Retina (tissue), 1 donor: Measurements from ENCODE around the gene ABTB2.
"Not testable (repeated sequence)": the region's sequence is repeated elsewhere in the genome, so short reads cannot be mapped to it uniquely, and the experiment has no call there.

ENCODE experiments used
- DNase-seq: peaks from one replicate; pipeline ENCODE4 v3.0.0-alpha.2; 2016

ABTB2 gene

GRCh38 chr11:34256626-34257025 lies 101.2 kb downstream of the ABTB2 start:
- no peak for DNase-seq

- no peak for DNase-seq
These were observed 101.7 kb downstream of the ABTB2 start for GRCh38 chr11:34256150-34256549.

- DNase-seq, result no peak
These were observed 102.7 kb downstream of the ABTB2 start for GRCh38 chr11:34255101-34255500.

- no peak for DNase-seq
These were observed 103.8 kb downstream of the ABTB2 start for GRCh38 chr11:34254011-34254410.

GRCh38 chr11:34252651-34253050 lies 105.2 kb downstream of the ABTB2 start:
- no peak for DNase-seq

- DNase-seq, result no peak
These were observed 105.8 kb downstream of the ABTB2 start for GRCh38 chr11:34252015-34252414.

- DNase-seq, result no peak
These were observed 106.2 kb downstream of the ABTB2 start for GRCh38 chr11:34251589-34251980.

- peak; percentile 77 for DNase-seq
These were observed 106.8 kb downstream of the ABTB2 start for GRCh38 chr11:34250732-34251588.

- DNase-seq, result no peak
These were observed 107.6 kb downstream of the ABTB2 start for GRCh38 chr11:34250211-34250610.

GRCh38 chr11:34249439-34249838 lies 108.4 kb downstream of the ABTB2 start:
- no peak for DNase-seq

GRCh38 chr11:34246511-34246910 lies 111.3 kb downstream of the ABTB2 start:
- not testable (repeated sequence) for DNase-seq

GRCh38 chr11:34245041-34245440 lies 112.8 kb downstream of the ABTB2 start:
- DNase-seq, result no peak

- no peak for DNase-seq
These were observed 114.0 kb downstream of the ABTB2 start for GRCh38 chr11:34243600-34244464.

- no peak for DNase-seq
These were observed 115.7 kb downstream of the ABTB2 start for GRCh38 chr11:34242037-34242625.

GRCh38 chr11:34240150-34240494 lies 117.7 kb downstream of the ABTB2 start:
- no peak for DNase-seq

- no peak for DNase-seq
These were observed 118.2 kb downstream of the ABTB2 start for GRCh38 chr11:34239465-34240149.

GRCh38 chr11:34238966-34239365 lies 118.8 kb downstream of the ABTB2 start:
- DNase-seq, result no peak

- DNase-seq, result no peak
These were observed 119.3 kb downstream of the ABTB2 start for GRCh38 chr11:34238533-34238932.

GRCh38 chr11:34236572-34236971 lies 121.2 kb downstream of the ABTB2 start:
- DNase-seq, result peak; percentile 47

- peak; percentile 19 for DNase-seq
These were observed 122.2 kb downstream of the ABTB2 start for GRCh38 chr11:34235591-34236071.

- no peak for DNase-seq
These were observed 122.6 kb downstream of the ABTB2 start for GRCh38 chr11:34235189-34235588.

GRCh38 chr11:34234086-34234740 lies 123.6 kb downstream of the ABTB2 start:
- DNase-seq, result no peak
